ENCODE data around the gene CUX1. TPM values are rescaled to one million over a fixed set of nuclear protein-coding genes. Genes with fewer than 3 reads are reported as not detected.

The CUX1 gene
- total RNA-seq, 1 experiment from 2014 or later = 64.3 TPM

DNA sequence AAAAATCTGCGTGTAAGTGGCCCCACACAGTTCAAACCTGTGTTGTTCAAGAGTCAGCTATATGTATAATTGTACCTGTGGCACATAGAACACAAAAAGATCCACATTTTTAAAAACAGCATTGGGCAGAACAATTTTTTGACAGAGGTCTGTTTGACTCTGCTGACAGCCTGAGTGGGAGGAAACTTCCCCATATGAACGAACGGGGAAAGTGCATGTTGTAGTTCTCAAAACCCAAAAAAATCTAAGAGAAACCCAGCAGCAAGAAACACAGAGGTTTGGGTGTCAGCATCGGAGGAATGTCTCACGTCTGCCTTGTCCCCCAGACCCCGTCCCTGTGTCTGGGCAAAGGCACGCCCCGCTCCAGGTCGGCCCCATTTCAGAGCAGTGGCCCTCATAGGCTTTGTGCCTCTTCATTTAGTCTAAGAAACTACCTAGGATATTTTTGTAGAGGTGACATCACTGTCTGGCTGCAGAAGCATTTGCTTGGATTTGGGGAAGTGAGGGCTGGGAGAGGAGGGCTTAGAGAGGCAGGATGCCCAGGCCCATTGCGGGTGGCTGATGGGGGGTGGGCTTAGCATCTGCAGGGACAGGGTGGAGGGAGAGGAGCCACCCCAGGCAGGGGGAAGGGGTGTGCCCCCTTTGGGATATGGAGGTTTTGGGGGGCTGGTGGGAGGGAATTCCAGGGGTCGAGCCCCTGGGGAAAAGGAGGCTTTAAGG, 11.0 kb downstream of the CUX1 start:
- CTCF ChIA-PET = no interaction called here

DNA sequence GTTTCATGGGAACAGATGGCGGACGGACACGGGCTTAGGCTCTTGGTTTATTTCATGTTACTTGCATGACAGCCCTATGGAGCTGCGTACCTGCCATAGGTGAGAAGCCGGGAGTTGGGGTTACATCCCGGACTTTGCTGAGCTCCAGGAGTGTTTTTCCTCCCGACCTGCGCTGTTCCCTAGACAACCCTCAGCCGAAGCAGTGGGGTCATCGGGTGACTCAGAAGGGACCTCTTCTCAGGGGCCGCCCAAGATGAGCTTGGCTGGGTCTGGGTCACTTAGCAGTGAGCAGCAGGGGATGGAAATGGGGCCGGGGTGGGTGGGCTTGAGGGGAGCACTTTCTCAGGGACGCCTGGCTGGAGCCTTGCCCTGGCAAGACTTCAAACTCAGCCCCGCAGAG, 11.9 kb downstream of the CUX1 start:
- TF ChIP-seq PRRX2 (CRISPR knock-in tag; IDR thresholded peaks at IDR 0.05) = no peak
- TF ChIP-seq TEAD4 (CRISPR knock-in tag; IDR thresholded peaks at IDR 0.05) = no peak
- TF ChIP-seq, protein P1, sequence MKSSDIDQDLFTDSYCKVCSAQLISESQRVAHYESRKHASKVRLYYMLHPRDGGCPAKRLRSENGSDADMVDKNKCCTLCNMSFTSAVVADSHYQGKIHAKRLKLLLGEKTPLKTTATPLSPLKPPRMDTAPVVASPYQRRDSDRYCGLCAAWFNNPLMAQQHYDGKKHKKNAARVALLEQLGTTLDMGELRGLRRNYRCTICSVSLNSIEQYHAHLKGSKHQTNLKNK (CRISPR knock-in tag; IDR thresholded peaks at IDR 0.05) = no peak
- TF ChIP-seq, protein P2, sequence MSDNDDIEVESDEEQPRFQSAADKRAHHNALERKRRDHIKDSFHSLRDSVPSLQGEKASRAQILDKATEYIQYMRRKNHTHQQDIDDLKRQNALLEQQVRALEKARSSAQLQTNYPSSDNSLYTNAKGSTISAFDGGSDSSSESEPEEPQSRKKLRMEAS (CRISPR knock-in tag; IDR thresholded peaks at IDR 0.05) = no peak
- TF ChIP-seq MYBL2 (CRISPR knock-in tag; IDR thresholded peaks at IDR 0.05) = no peak
- TF ChIP-seq, protein P3, sequence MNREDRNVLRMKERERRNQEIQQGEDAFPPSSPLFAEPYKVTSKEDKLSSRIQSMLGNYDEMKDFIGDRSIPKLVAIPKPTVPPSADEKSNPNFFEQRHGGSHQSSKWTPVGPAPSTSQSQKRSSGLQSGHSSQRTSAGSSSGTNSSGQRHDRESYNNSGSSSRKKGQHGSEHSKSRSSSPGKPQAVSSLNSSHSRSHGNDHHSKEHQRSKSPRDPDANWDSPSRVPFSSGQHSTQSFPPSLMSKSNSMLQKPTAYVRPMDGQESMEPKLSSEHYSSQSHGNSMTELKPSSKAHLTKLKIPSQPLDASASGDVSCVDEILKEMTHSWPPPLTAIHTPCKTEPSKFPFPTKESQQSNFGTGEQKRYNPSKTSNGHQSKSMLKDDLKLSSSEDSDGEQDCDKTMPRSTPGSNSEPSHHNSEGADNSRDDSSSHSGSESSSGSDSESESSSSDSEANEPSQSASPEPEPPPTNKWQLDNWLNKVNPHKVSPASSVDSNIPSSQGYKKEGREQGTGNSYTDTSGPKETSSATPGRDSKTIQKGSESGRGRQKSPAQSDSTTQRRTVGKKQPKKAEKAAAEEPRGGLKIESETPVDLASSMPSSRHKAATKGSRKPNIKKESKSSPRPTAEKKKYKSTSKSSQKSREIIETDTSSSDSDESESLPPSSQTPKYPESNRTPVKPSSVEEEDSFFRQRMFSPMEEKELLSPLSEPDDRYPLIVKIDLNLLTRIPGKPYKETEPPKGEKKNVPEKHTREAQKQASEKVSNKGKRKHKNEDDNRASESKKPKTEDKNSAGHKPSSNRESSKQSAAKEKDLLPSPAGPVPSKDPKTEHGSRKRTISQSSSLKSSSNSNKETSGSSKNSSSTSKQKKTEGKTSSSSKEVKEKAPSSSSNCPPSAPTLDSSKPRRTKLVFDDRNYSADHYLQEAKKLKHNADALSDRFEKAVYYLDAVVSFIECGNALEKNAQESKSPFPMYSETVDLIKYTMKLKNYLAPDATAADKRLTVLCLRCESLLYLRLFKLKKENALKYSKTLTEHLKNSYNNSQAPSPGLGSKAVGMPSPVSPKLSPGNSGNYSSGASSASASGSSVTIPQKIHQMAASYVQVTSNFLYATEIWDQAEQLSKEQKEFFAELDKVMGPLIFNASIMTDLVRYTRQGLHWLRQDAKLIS (CRISPR knock-in tag; IDR thresholded peaks at IDR 0.05; ENCODE audit: borderline replicate concordance) = no peak
- peaks cover 59% of the 10 kb centered on the region for H3K4me1 Mint-ChIP-seq
- no peaks in the 10 kb centered on the region for H3K9me3 Mint-ChIP-seq
- ATAC-seq (no peak), DNase-seq (ENCODE audit: low spot score) (peak; percentile 5)
- CTCF ChIA-PET = no interaction called here
- H3K36me3 Mint-ChIP-seq = peaks cover 7% of the 10 kb centered on the region
- H3K27ac Mint-ChIP-seq = 0 out of 2 replicates have a peak overlapping the region, but pooled peaks have one; percentile 63
- POLR2A ChIA-PET = no interaction called here
- no peak overlapping the region for H3K4me3 Mint-ChIP-seq
- H3K27me3 Mint-ChIP-seq (ENCODE audit: low read depth) = no peaks in the 10 kb centered on the region

More for the DNA sequence above, 11.0 kb downstream of the CUX1 start:
- ATAC-seq = no peak
- POLR2A ChIA-PET = no interaction called here
- peaks cover 7% of the 10 kb centered on the region for H3K36me3 Mint-ChIP-seq
- H3K27ac Mint-ChIP-seq = no peak overlapping the region
- H3K4me3 Mint-ChIP-seq = no peak overlapping the region
- peaks cover 66% of the 10 kb centered on the region for H3K4me1 Mint-ChIP-seq
- TF ChIP-seq, protein P4, sequence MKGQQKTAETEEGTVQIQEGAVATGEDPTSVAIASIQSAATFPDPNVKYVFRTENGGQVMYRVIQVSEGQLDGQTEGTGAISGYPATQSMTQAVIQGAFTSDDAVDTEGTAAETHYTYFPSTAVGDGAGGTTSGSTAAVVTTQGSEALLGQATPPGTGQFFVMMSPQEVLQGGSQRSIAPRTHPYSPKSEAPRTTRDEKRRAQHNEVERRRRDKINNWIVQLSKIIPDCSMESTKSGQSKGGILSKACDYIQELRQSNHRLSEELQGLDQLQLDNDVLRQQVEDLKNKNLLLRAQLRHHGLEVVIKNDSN (CRISPR knock-in tag; IDR thresholded peaks at IDR 0.05) = no peak
- no peaks in the 10 kb centered on the region for H3K27me3 Mint-ChIP-seq (ENCODE audit: low read depth)
- no peak for DNase-seq (ENCODE audit: low spot score)
- no peaks in the 10 kb centered on the region for H3K9me3 Mint-ChIP-seq

DNA sequence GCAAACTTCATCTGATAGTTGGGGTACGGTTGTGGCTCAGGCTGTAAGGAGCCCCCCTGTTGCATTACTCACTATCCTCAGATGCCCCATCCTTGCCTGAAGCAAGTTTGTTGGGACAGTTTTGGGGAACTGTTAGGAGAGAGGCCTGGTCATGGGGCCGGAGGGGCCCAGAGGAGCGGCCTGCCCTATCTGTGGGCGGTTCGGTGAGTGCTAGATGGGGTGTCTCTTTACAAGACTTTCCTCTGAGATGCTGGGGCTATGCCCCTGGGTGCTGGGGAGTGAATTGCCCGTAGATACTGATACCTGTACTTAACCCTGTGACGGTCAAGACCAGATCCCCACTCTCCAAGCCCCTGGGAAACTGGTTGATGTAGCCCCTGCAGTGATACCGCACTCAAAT, 12.4 kb downstream of the CUX1 start:
- no peaks in the 10 kb centered on the region for H3K27me3 Mint-ChIP-seq (ENCODE audit: low read depth)
- no peak overlapping the region for H3K4me3 Mint-ChIP-seq
- ChIA-PET CTCF (no interaction called here), POLR2A (no interaction called here)
- peaks cover 55% of the 10 kb centered on the region for H3K4me1 Mint-ChIP-seq
- H3K36me3 Mint-ChIP-seq = peaks cover 7% of the 10 kb centered on the region
- TF ChIP-seq, protein P5, sequence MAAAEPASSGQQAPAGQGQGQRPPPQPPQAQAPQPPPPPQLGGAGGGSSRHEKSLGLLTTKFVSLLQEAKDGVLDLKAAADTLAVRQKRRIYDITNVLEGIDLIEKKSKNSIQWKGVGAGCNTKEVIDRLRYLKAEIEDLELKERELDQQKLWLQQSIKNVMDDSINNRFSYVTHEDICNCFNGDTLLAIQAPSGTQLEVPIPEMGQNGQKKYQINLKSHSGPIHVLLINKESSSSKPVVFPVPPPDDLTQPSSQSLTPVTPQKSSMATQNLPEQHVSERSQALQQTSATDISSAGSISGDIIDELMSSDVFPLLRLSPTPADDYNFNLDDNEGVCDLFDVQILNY (CRISPR knock-in tag; IDR thresholded peaks at IDR 0.05) = no peak
- TF ChIP-seq, protein P6, sequence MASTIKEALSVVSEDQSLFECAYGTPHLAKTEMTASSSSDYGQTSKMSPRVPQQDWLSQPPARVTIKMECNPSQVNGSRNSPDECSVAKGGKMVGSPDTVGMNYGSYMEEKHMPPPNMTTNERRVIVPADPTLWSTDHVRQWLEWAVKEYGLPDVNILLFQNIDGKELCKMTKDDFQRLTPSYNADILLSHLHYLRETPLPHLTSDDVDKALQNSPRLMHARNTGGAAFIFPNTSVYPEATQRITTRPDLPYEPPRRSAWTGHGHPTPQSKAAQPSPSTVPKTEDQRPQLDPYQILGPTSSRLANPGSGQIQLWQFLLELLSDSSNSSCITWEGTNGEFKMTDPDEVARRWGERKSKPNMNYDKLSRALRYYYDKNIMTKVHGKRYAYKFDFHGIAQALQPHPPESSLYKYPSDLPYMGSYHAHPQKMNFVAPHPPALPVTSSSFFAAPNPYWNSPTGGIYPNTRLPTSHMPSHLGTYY (CRISPR knock-in tag; IDR thresholded peaks at IDR 0.05) = no peak
- no peak for TF ChIP-seq NR1H2 (CRISPR knock-in tag; IDR thresholded peaks at IDR 0.05)
- TF ChIP-seq JUN (CRISPR knock-in tag; IDR thresholded peaks at IDR 0.05) = no peak
- TF ChIP-seq ZBTB21 (CRISPR knock-in tag; IDR thresholded peaks at IDR 0.05; ENCODE audit: borderline replicate concordance) = no peak
- no peak for TF ChIP-seq ZNF396 (CRISPR knock-in tag; IDR thresholded peaks at IDR 0.05; ENCODE audit: borderline replicate concordance)
- no peak for TF ChIP-seq NFYB (CRISPR knock-in tag; conservative IDR thresholded peaks at IDR 0.05; ENCODE audit: low read depth)
- TF ChIP-seq ZNF416 (CRISPR knock-in tag; IDR thresholded peaks at IDR 0.05) = no peak
- no peak for TF ChIP-seq MYBL2 (CRISPR knock-in tag; IDR thresholded peaks at IDR 0.05)
- TF ChIP-seq FOXJ3 (CRISPR knock-in tag; IDR thresholded peaks at IDR 0.05; ENCODE audit: borderline replicate concordance) = no peak
- no peak for TF ChIP-seq ATF1 (CRISPR knock-in tag; IDR thresholded peaks at IDR 0.05)
- TF ChIP-seq, protein P7, sequence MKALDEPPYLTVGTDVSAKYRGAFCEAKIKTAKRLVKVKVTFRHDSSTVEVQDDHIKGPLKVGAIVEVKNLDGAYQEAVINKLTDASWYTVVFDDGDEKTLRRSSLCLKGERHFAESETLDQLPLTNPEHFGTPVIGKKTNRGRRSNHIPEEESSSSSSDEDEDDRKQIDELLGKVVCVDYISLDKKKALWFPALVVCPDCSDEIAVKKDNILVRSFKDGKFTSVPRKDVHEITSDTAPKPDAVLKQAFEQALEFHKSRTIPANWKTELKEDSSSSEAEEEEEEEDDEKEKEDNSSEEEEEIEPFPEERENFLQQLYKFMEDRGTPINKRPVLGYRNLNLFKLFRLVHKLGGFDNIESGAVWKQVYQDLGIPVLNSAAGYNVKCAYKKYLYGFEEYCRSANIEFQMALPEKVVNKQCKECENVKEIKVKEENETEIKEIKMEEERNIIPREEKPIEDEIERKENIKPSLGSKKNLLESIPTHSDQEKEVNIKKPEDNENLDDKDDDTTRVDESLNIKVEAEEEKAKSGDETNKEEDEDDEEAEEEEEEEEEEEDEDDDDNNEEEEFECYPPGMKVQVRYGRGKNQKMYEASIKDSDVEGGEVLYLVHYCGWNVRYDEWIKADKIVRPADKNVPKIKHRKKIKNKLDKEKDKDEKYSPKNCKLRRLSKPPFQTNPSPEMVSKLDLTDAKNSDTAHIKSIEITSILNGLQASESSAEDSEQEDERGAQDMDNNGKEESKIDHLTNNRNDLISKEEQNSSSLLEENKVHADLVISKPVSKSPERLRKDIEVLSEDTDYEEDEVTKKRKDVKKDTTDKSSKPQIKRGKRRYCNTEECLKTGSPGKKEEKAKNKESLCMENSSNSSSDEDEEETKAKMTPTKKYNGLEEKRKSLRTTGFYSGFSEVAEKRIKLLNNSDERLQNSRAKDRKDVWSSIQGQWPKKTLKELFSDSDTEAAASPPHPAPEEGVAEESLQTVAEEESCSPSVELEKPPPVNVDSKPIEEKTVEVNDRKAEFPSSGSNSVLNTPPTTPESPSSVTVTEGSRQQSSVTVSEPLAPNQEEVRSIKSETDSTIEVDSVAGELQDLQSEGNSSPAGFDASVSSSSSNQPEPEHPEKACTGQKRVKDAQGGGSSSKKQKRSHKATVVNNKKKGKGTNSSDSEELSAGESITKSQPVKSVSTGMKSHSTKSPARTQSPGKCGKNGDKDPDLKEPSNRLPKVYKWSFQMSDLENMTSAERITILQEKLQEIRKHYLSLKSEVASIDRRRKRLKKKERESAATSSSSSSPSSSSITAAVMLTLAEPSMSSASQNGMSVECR (CRISPR knock-in tag; IDR thresholded peaks at IDR 0.05; ENCODE audit: borderline replicate concordance) = no peak
- no peak for TF ChIP-seq NFATC4 (CRISPR knock-in tag; IDR thresholded peaks at IDR 0.05)
- TF ChIP-seq ZNF138 (CRISPR knock-in tag; conservative IDR thresholded peaks at IDR 0.05) = no peak
- H3K27ac Mint-ChIP-seq = peak overlapping the region; percentile 70; the same call in 1 of the 2 replicates
- DNase-seq (ENCODE audit: low spot score) = peak; percentile 6
- ATAC-seq = no peak
- H3K9me3 Mint-ChIP-seq = no peaks in the 10 kb centered on the region
